ENCODE data around the gene TROAP.

- TF ChIP-seq CTCF (conservative IDR thresholded peaks at IDR 0.05; ENCODE audit: low read length) (no peak), EZH2phosphoT487 (IDR thresholded peaks at IDR 0.05; ENCODE audit: borderline replicate concordance, low read depth, low read length) (no peak)
Observed at GRCh38 chr12:49348781-49349180, 25.7 kb downstream of the TROAP start.

Measured in OCI-LY7 (cell line).